H1 (cell line): ENCODE results near the gene TUBE1. TPM values are rescaled to one million over a fixed set of nuclear protein-coding genes. Genes with fewer than 3 reads are reported as not detected.

ENCODE experiments used
- CTCF ChIA-PET: fragments of 300-600 bp; sonication (Branson Sonifier 250); formaldehyde crosslinking; loops from one replicate; lab custom pipeline; 2021; ENCODE audit not compliant: partially characterized antibody; lab: Charles Lee
- POLR2A ChIA-PET: fragments of 300-600 bp; sonication (Branson Sonifier 250); formaldehyde crosslinking; loops from one replicate; lab custom pipeline; 2021; ENCODE audit warnings: inconsistent platforms; ENCODE audit not compliant: partially characterized antibody; lab: Charles Lee
- DNase-seq, 2 experiments: peaks; one replicate each; pipeline versions ENCODE4 v3.0.0 to v3.0.0-alpha.2; 2010 to 2022; ENCODE audit warnings: low spot score in 2 of 2, low read depth in 1 of 2, mixed read lengths in 1 of 2
- FAIRE-seq: peaks from 2 replicates; lab custom pipeline; 2011; peaks lifted over from hg19 to GRCh38; lab: Jason Lieb, UNC
- H2AFZ ChIP-seq: 2 replicates; pipeline ENCODE4 v1.8.1; 2012; ENCODE audit warnings: low read length, inconsistent platforms
- H2AK5ac ChIP-seq: 2 replicates; pipeline ENCODE4 v1.6.1; 2013; ENCODE audit warnings: low read depth, low read length
- H2BK120ac ChIP-seq: replicated peaks from 2 replicates; pipeline ENCODE3; 2013; ENCODE audit warnings: low read depth, low read length, inconsistent platforms
- H2BK12ac ChIP-seq: 2 replicates; pipeline ENCODE4 v1.6.1; 2013; ENCODE audit warnings: low read depth, low read length
- H2BK15ac ChIP-seq: 2 replicates; pipeline ENCODE4 v1.6.1; 2013; ENCODE audit warnings: low read length
- H2BK20ac ChIP-seq: 2 replicates; pipeline ENCODE4 v1.6.1; 2013; ENCODE audit warnings: low read length
- H2BK5ac ChIP-seq: 2 replicates; pipeline ENCODE4 v1.6.1; 2013; ENCODE audit warnings: low read depth, low read length
- H3K14ac ChIP-seq: 2 replicates; pipeline ENCODE4 v1.6.1; 2013; ENCODE audit warnings: inconsistent platforms; ENCODE audit not compliant: insufficient read length
- H3K18ac ChIP-seq: 2 replicates; pipeline ENCODE4 v1.6.1; 2013; ENCODE audit warnings: low read length; ENCODE audit errors: extremely low read depth
- H3K23ac ChIP-seq: 2 replicates; pipeline ENCODE4 v1.6.1; 2013; ENCODE audit warnings: inconsistent platforms; ENCODE audit not compliant: insufficient read length
- H3K23me2 ChIP-seq: 2 replicates; pipeline ENCODE4 v1.6.1; 2013; ENCODE audit warnings: low read depth, low read length
- H3K27ac ChIP-seq: 2 replicates; pipeline ENCODE4 v1.6.1; 2011; ENCODE audit warnings: low read depth, low read length, inconsistent platforms
- H3K27me3 ChIP-seq, 4 experiments: replicated peaks in 1 of 4; 1 replicate in 1 of 4; 2 replicates in 3 of 4; pipeline versions ENCODE4 v1.6.1 to v1.8.1; 2011 to 2013; ENCODE audit warnings: low read length in 3 of 4, mild to moderate bottlenecking in 3 of 4, inconsistent platforms in 2 of 4, mixed read lengths in 2 of 4, moderate library complexity in 1 of 4; ENCODE audit not compliant: control insufficient read depth in 3 of 4, insufficient read depth in 3 of 4; ENCODE audit errors: extremely low read depth in 1 of 4
- H3K36me3 ChIP-seq, 4 experiments: 2 replicates each; pipeline versions ENCODE4 v1.6.1 to v1.8.1; 2011 to 2013; ENCODE audit warnings: mild to moderate bottlenecking in 4 of 4, low read length in 3 of 4, moderate library complexity in 2 of 4, control low read depth in 1 of 4, inconsistent platforms in 1 of 4; ENCODE audit not compliant: insufficient read depth in 4 of 4, control insufficient read depth in 2 of 4
- H3K4ac ChIP-seq: replicated peaks from 2 replicates; pipeline ENCODE3; 2013; ENCODE audit warnings: low read length, low read depth, mixed read lengths, inconsistent platforms; ENCODE audit not compliant: insufficient read length
- H3K4me1 ChIP-seq, 4 experiments: replicated peaks in 1 of 4; 1 replicate in 1 of 4; 2 replicates in 3 of 4; pipeline versions ENCODE4 v1.6.1 to v1.8.1; 2011 to 2013; ENCODE audit warnings: low read length in 3 of 4, inconsistent platforms in 2 of 4, mixed read lengths in 1 of 4; ENCODE audit not compliant: insufficient read depth in 4 of 4, control insufficient read depth in 3 of 4
- H3K4me2 ChIP-seq, 2 experiments: 2 replicates each; pipeline versions ENCODE4 v1.6.1 to v1.8.1; 2011 to 2013; ENCODE audit warnings: low read depth in 2 of 2, low read length in 2 of 2, control low read depth in 1 of 2, inconsistent platforms in 1 of 2, mild to moderate bottlenecking in 1 of 2; ENCODE audit not compliant: insufficient read depth in 1 of 2
- H3K4me3 ChIP-seq, 4 experiments: fragments of 200-600, 300-600 bp in 1 of 4; sonication (generic), shearing (Covaris generic), sonication (Bioruptor Twin) in 1 of 4; 2 replicates each; pipeline versions ENCODE4 v1.5.1 to v1.8.1; 2011 to 2016; ENCODE audit warnings: low read length in 4 of 4, low read depth in 3 of 4, control low read depth in 2 of 4, inconsistent platforms in 2 of 4, mild to moderate bottlenecking in 2 of 4, mixed read lengths in 1 of 4, moderate library complexity in 1 of 4; ENCODE audit not compliant: insufficient read depth in 2 of 4; ENCODE audit errors: extremely low read depth in 1 of 4
- H3K56ac ChIP-seq: replicated peaks from 2 replicates; pipeline ENCODE3; 2013; ENCODE audit warnings: low read depth, mild to moderate bottlenecking, mixed read lengths, low read length, inconsistent platforms; ENCODE audit not compliant: insufficient read length
- H3K79me1 ChIP-seq: 2 replicates; pipeline ENCODE4 v1.6.1; 2013; ENCODE audit warnings: low read depth, low read length, control low read depth
- H3K79me2 ChIP-seq, 2 experiments: 2 replicates each; pipeline versions ENCODE4 v1.6.1 to v1.8.1; 2012 to 2013; ENCODE audit warnings: low read length in 2 of 2, mild to moderate bottlenecking in 2 of 2, inconsistent platforms in 1 of 2; ENCODE audit not compliant: insufficient read depth in 2 of 2, control insufficient read depth in 1 of 2
- H3K9ac ChIP-seq, 4 experiments: replicated peaks in 1 of 4; 1 replicate in 1 of 4; 2 replicates in 3 of 4; pipeline versions ENCODE4 v1.6.1 to v1.8.1; 2011 to 2013; ENCODE audit warnings: low read depth in 3 of 4, low read length in 3 of 4, control low read depth in 2 of 4, mild to moderate bottlenecking in 2 of 4, moderate library complexity in 2 of 4, inconsistent platforms in 1 of 4; ENCODE audit errors: extremely low read depth in 1 of 4
- H3K9me3 ChIP-seq, 2 experiments: 2 replicates each; pipeline versions ENCODE4 v1.6.1 to v1.8.1; 2012 to 2013; ENCODE audit warnings: mild to moderate bottlenecking in 2 of 2, moderate library complexity in 2 of 2, control low read depth in 1 of 2, inconsistent platforms in 1 of 2, low read depth in 1 of 2, low read length in 1 of 2, mixed read lengths in 1 of 2; ENCODE audit not compliant: insufficient read depth in 2 of 2
- H4K20me1 ChIP-seq, 2 experiments: replicated peaks in 1 of 2; 2 replicates each; pipeline versions ENCODE3 to v1.8.1; 2011 to 2013; ENCODE audit warnings: inconsistent platforms in 2 of 2, low read length in 2 of 2, mild to moderate bottlenecking in 1 of 2; ENCODE audit not compliant: insufficient read depth in 2 of 2, control insufficient read depth in 1 of 2
- H4K5ac ChIP-seq: 2 replicates; pipeline ENCODE4 v1.6.1; 2013; ENCODE audit warnings: low read length, low read depth, mixed read lengths, inconsistent platforms; ENCODE audit not compliant: insufficient read length
- H4K8ac ChIP-seq: 2 replicates; pipeline ENCODE4 v1.8.0; 2013; ENCODE audit warnings: mild to moderate bottlenecking, moderate library complexity, low read length, inconsistent platforms; ENCODE audit not compliant: insufficient read depth; ENCODE audit errors: extremely low read depth
- H4K91ac ChIP-seq: replicated peaks from 2 replicates; pipeline ENCODE3; 2013; ENCODE audit warnings: low read length, mixed read lengths, inconsistent platforms; ENCODE audit not compliant: insufficient read length
- BRCA1 ChIP-seq: IDR thresholded peaks from 2 replicates; pipeline ENCODE4 v1.6.1; 2012; ENCODE audit warnings: low read depth, low read length, improper control_type of control experiment
- CTBP2 ChIP-seq: IDR thresholded peaks from 2 replicates; pipeline ENCODE4 v1.7.0; 2011; ENCODE audit warnings: borderline replicate concordance, mild to moderate bottlenecking, moderate library complexity, mixed read lengths, low read length; ENCODE audit not compliant: insufficient read depth, insufficient read length
- GABPA ChIP-seq: IDR thresholded peaks from 2 replicates; pipeline ENCODE4 v1.6.1; 2011; ENCODE audit warnings: mild to moderate bottlenecking, low read length, moderate library complexity, borderline replicate concordance; ENCODE audit not compliant: insufficient read depth
- KDM1A ChIP-seq: fragments of 200-600, 300-600 bp; sonication (generic); IDR thresholded peaks from 2 replicates; pipeline ENCODE4 v1.7.1; 2016; ENCODE audit warnings: mild to moderate bottlenecking, low read length, borderline replicate concordance
- PHF8 ChIP-seq: fragments of 200-600 bp; sonication (generic); conservative IDR thresholded peaks from 2 replicates; pipeline ENCODE4 v1.7.1; 2012; ENCODE audit warnings: low read depth, mild to moderate bottlenecking, inconsistent platforms, low read length, moderate library complexity
- RAD21 ChIP-seq, 2 experiments: IDR thresholded peaks in 1 of 2; conservative IDR thresholded peaks in 1 of 2; 2 replicates each; pipeline ENCODE4 v1.6.1; 2011; ENCODE audit warnings: low read depth in 2 of 2, low read length in 2 of 2, improper control_type of control experiment in 1 of 2, inconsistent platforms in 1 of 2, mild to moderate bottlenecking in 1 of 2, moderate library complexity in 1 of 2
- TEAD4 ChIP-seq: IDR thresholded peaks from 2 replicates; pipeline ENCODE4 v1.6.1; 2012; ENCODE audit warnings: low read depth, low read length, inconsistent platforms, mixed read lengths
- ZNF274 ChIP-seq: IDR thresholded peaks from 2 replicates; pipeline ENCODE4 v1.7.0; 2012; ENCODE audit warnings: low read length, borderline replicate concordance; ENCODE audit errors: extremely low read depth
- WGBS, 2 experiments: shearing (Covaris generic) in 1 of 2; methylation state at CpG; one replicate each; pipeline versions ENCODE4 v1.1.6 to v1.1.7; 2013 to 2015; ENCODE audit warnings: low lambda C conversion rate in 2 of 2, mixed read lengths in 2 of 2, inconsistent platforms in 1 of 2, low coverage in 1 of 2, missing lambda C conversion rate in 1 of 2; ENCODE audit not compliant: insufficient replicate concordance in 2 of 2, insufficient coverage in 1 of 2, insufficient read length in 1 of 2; ENCODE audit errors: extremely low coverage in 1 of 2, missing lambda C conversion rate in 1 of 2; 5-methylcytosine and 5-hydroxymethylcytosine counted together
- polyA plus RNA-seq, 7 experiments: library from polyadenylated mRNA; depleted of rRNA in 3 of 7; stranded (reverse) in 5 of 7; unstranded in 2 of 7; fragments of >200 nt in 5 of 7; fragments of 200-250 nt in 2 of 7; gene quantifications; 1 replicate in 5 of 7; 2 replicates in 1 of 7; 4 replicates in 1 of 7; pipeline versions ENCODE4 v1.2.1 to v1.2.3, GENCODE V29; 2011 to 2013; ENCODE audit warnings: missing spikeins in 2 of 7, mixed read lengths in 2 of 7
- total RNA-seq: library from RNA; stranded (reverse); fragmentation: NEBNext Ultra II Directional; extraction: Animal tissue kit (Norgen Biotek cat#: 25700); gene quantifications from 2 replicates; pipeline ENCODE4 v1.2.1, GENCODE V29; 2021
- TF ChIP-seq, protein P1 (sequence below): IDR thresholded peaks from 2 replicates; pipeline ENCODE4 v1.6.1; 2011; ENCODE audit warnings: low read length, improper control_type of control experiment
- TF ChIP-seq, protein P2 (sequence below): IDR thresholded peaks from 2 replicates; pipeline ENCODE4 v1.6.1; 2012; ENCODE audit warnings: inconsistent platforms
- TF ChIP-seq, protein P3 (sequence below): IDR thresholded peaks from 2 replicates; pipeline ENCODE4 v1.6.1; 2012; ENCODE audit warnings: inconsistent platforms

The TUBE1 gene
- total and polyA plus RNA-seq, 2 of the 8 experiments (the other 6 are each of a cell fraction or from before 2014, with no cell fraction given): 8.0 to 15.9 TPM

DNA sequence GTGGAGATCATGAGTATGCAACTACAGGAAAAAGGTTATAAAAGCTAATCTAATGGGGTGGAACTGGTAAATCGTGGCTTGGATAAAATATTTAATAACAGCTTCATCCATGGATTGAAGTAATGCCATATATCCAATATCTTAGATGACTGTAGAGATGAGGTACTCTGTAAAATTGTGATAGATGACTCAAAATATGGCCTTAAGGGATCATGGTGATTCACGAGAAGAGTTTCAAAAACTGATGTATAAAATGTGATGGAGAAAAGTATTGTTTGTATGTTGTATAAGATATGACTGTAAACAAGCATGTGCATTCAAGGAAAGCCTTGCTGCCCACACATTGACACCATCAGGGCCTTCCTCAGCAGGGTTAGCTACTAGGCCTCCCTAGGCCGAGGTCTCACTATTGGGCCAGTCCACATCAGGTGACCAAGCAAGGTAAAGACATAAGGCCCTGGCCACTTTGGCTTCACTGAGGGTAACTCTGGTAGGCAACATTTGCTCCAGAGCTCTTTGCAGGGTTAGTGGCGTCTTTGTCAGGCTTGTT, 51.1 kb downstream of the TUBE1 start:
- Histone ChIP-seq H4K20me1 (no peaks in the 10 kb centered on the region), H3K4me1 (no peaks in the 10 kb centered on the region), H2BK20ac (no peak overlapping the region), H3K4me3 (no peak overlapping the region), H2BK15ac (no peak overlapping the region), H3K79me1 (no peaks in the 10 kb centered on the region), H3K4me2 (no peak overlapping the region), H3K18ac (no peak overlapping the region), H3K14ac (no peak overlapping the region), H4K8ac (no peak overlapping the region), H2BK12ac (no peak overlapping the region), H4K91ac (no peak overlapping the region), H3K56ac (no peak overlapping the region), H3K23ac (no peak overlapping the region), H3K4ac (no peak overlapping the region), H4K5ac (no peak overlapping the region), H3K79me2 (no peaks in the 10 kb centered on the region; a peak in 1 of 4 replicates), H3K23me2 (peaks cover 1% of the 10 kb centered on the region; the same call in 1 of the 2 replicates), H3K27me3 (no peaks in the 10 kb centered on the region), H2BK120ac (no peak overlapping the region), H2AK5ac (no peak overlapping the region), H3K9ac (no peak overlapping the region), H3K36me3 (no peaks in the 10 kb centered on the region), H3K9me3 (no peaks in the 10 kb centered on the region), H2BK5ac (no peak overlapping the region), H2AFZ (no peak overlapping the region), H3K27ac (no peak overlapping the region)
- WGBS, 2 experiments: 65 to 100% methylated on average over 1 to 4 of the region's 4 CpGs
- FAIRE-seq (no peak), DNase-seq (no peak)
- TF ChIP-seq ZNF274 (no peak), BRCA1 (no peak), PHF8 (no peak), GABPA (no peak), TEAD4 (no peak), KDM1A (no peak), CTBP2 (no peak), RAD21 (IDR thresholded peaks at IDR 0.05 in 1 of 2, conservative IDR thresholded peaks at IDR 0.05 in 1 of 2; ENCODE audit: low read depth in 2 of 2, low read length in 2 of 2) (no peak)
- TF ChIP-seq, protein P1, sequence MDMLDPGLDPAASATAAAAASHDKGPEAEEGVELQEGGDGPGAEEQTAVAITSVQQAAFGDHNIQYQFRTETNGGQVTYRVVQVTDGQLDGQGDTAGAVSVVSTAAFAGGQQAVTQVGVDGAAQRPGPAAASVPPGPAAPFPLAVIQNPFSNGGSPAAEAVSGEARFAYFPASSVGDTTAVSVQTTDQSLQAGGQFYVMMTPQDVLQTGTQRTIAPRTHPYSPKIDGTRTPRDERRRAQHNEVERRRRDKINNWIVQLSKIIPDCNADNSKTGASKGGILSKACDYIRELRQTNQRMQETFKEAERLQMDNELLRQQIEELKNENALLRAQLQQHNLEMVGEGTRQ: no peak
- TF ChIP-seq, protein P2, sequence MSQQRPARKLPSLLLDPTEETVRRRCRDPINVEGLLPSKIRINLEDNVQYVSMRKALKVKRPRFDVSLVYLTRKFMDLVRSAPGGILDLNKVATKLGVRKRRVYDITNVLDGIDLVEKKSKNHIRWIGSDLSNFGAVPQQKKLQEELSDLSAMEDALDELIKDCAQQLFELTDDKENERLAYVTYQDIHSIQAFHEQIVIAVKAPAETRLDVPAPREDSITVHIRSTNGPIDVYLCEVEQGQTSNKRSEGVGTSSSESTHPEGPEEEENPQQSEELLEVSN: no peak
- TF ChIP-seq, protein P3, sequence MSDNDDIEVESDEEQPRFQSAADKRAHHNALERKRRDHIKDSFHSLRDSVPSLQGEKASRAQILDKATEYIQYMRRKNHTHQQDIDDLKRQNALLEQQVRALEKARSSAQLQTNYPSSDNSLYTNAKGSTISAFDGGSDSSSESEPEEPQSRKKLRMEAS: no peak
- ChIA-PET POLR2A (no interaction called here), CTCF (interaction anchor here (0.8 to 9.0 kb wide), 5 partner anchors 9 to 292 kb away, joined by 3 to 98 read pairs (median 4); no protein-coding TSS in a partner anchor)
